HG02938 (cell line): ENCODE results near the gene ZBTB7C.

Experiments
- ATAC-seq: cut with Tn5 transposase; IDR thresholded peaks from one replicate; pipeline ENCODE4 v1.9.1; 2021; ENCODE audit warnings: mild to moderate bottlenecking, moderate library complexity; ENCODE audit not compliant: unreplicated experiment

The ZBTB7C gene

DNA sequence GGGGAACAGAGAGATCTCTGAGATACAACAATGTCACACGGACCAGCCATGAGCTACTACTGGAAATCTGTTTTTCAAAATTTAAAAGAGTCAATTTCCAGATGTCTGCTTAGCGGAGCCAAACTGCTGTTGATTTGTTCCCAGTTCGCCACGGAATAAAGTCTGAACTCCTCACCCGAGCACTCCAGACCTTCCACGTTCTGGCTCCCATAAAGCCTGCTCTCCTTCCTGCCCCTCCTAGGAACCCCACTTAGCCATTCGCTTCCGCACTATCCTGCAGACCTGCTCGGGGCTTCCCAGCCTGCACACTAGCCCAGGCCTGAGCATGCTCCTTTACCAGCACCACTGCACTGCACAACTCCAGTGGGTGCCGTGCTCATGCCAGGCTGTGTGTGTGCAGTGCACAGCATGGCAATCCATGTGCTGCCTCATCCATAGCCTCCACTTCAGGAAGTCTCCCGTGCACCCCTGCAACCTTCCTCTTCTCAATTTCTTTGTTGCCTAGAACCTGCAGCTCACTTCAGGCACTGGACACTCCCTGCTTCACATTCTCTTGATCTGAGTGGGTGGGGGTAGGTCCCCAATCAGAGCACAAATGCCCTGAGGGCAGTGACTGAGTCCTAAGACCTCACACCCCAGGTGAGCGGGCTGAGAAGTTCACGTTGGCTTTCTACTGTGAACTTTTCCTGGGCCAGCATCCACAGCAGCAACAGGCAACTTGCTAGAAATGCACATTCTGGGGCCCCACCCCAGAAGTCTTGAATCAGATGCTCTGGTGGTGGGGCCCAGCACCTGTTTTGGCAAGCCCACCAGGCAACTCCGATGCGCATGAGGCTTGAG is 53.7 kb downstream of the ZBTB7C start:
- no peak for ATAC-seq

- no peak for ATAC-seq
These were observed 54.4 kb downstream of the ZBTB7C start for GRCh38 chr18:48354746-48355260.

GRCh38 chr18:48352051-48352755 is 57.0 kb downstream of the ZBTB7C start:
- no peak for ATAC-seq

- ATAC-seq = no peak
These were observed 57.8 kb downstream of the ZBTB7C start for GRCh38 chr18:48351216-48352050.

DNA sequence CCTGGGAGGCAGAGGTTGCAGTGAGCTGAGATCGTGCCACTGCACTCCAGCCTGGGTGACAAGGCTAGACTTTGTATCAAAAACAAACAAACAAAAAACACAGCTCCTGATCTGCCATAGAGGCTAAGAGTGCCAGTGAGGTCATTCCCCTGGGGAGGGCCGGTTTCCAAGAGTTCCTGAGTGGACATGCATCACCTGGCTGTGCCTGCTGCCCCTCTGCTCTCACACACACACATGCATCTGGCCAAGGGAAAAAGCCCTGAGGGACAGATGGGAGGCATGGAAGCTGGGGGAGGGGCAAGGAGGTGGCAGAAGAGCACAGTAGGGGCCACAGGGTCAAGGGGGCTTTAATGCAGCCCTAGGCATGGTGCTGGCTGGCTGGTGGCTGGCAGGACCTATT is 60.4 kb downstream of the ZBTB7C start:
- no peak for ATAC-seq

DNA sequence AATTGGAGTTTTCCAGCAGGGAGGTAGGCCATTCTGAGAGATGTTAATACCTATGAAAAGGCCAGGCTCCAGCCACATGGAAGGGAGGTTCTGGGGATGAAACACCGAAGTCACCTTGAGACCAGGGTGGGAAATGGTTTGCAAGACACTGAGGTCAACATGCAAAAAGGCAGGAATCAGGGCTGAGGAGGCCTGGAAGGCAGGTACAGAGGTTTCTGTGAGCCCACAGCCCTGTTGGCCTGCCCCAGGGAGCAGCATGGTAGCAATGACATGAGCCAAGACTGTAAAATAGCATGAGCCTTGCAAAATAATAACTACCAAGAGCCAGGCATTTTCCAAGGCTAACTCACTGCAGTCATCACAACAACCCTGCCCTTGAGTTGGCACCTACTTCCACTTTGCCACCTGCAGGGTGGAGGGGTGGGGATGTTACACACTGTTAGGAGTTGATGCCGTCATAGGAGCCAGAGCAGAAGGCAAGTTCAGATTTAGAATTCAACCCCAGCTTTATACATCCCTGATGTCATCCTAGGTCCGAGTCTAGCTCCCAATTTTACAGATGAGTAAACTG is 61.3 kb downstream of the ZBTB7C start:
- ATAC-seq = no peak

DNA sequence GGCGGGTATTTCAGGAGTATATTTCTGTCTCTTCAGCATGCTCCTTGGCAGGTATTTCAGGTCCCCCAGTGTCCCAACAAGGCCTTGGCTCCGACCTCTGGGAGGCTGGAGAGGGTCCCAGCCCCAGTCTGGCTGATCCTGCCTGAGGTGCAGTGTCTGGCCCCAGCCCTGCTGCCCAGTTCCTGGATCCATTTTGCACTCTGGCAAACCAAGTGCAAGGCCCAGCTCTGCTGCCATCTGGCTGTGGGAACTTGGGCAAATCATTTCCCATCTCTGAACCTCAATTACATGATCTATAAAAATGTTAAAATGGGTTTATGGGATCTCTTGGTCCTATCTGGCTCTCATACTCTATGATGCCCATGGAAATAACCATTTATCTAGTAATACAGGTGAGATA is 63.6 kb downstream of the ZBTB7C start:
- ATAC-seq = no peak

DNA sequence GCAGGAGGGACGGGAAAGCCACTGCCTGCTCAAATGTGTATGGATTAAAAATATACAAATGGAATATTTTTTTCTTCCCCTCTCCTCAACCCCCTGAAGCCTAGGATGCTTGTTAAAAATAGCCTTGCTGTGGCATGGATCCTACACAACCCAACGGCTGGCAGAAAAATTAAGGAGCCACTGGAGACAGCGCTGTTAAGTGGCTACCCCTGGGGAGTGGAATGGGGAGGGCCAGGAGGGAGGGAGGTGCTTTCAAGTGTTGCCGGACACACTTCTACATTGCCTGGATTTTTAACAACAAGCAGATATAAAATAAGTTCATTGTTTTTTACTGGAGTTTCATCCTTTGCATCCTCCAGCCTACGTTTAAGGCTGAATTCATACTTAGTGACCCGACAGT is 66.6 kb downstream of the ZBTB7C start:
- ATAC-seq = no peak

DNA sequence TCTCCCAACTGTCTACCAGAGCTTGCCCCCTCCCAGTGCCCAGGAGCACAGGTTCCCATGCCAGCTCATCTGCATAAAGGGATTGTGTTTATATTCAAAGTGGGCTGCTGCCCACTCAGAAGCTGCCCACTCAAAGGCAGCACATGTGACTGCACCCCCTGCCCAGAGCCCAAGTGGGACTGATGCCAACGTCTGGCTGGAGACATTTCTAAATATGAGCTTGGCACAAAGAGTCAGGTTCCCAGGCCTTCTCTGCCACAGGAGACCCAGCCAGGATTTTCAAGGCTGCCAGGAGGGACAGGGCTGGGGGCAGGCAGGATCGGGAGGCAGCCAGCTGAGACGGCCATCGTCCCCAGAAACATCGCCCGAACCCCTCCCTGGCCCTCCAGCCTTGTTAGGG is 67.1 kb downstream of the ZBTB7C start:
- ATAC-seq = no peak

GRCh38 chr18:48340560-48340959 is 68.6 kb downstream of the ZBTB7C start:
- ATAC-seq = no peak

- no peak for ATAC-seq
These were observed 69.5 kb downstream of the ZBTB7C start for GRCh38 chr18:48339692-48340091.

- no peak for ATAC-seq
These were observed 70.3 kb downstream of the ZBTB7C start for GRCh38 chr18:48338915-48339314.

- no peak for ATAC-seq
These were observed 72.1 kb downstream of the ZBTB7C start for GRCh38 chr18:48337053-48337452.

- no peak for ATAC-seq
These were observed 72.9 kb downstream of the ZBTB7C start for GRCh38 chr18:48336332-48336731.

GRCh38 chr18:48335829-48336228 is 73.4 kb downstream of the ZBTB7C start:
- no peak for ATAC-seq

- no peak for ATAC-seq
These were observed 74.3 kb downstream of the ZBTB7C start for GRCh38 chr18:48334845-48335244.

GRCh38 chr18:48333563-48333962 is 75.6 kb downstream of the ZBTB7C start:
- no peak for ATAC-seq

GRCh38 chr18:48330016-48330991 is 78.9 kb downstream of the ZBTB7C start:
- no peak for ATAC-seq

- ATAC-seq = no peak
These were observed 80.5 kb downstream of the ZBTB7C start for GRCh38 chr18:48328473-48329210.
